NCI-H460 (cell line): ENCODE measurements around the gene TYK2. TPM values are rescaled to one million over a fixed set of nuclear protein-coding genes. Genes with fewer than 3 reads are reported as not detected.
"Not testable (repeated sequence)": the region's sequence is repeated elsewhere in the genome, so short reads cannot be mapped to it uniquely, and the experiment has no call there.

Experiments used
- DNase-seq: peaks from one replicate; pipeline ENCODE4 v3.0.0-alpha.2; 2016; ENCODE audit warnings: low read depth; ENCODE audit errors: extremely low read depth
- total RNA-seq: library from RNA; depleted of rRNA; stranded (reverse); fragments of >200 nt; shearing (Covaris generic); gene quantifications from 2 replicates; pipeline ENCODE4 v1.2.3, GENCODE V29; 2014

TYK2 gene
- total RNA-seq, 1 experiment from 2014 or later: 43.4 TPM

GRCh38 chr19:10408511-10409283, 28.3 kb upstream of the TYK2 start:
- DNase-seq: no peak

- DNase-seq: no peak
Measured at GRCh38 chr19:10407096-10407495, 26.7 kb upstream of the TYK2 start.

- DNase-seq: no peak
Measured at GRCh38 chr19:10406191-10406590, 25.8 kb upstream of the TYK2 start.

GRCh38 chr19:10404888-10405820, 24.8 kb upstream of the TYK2 start:
- DNase-seq: no peak

- peak; percentile 90 for DNase-seq
Measured at GRCh38 chr19:10403137-10404021, 23.0 kb upstream of the TYK2 start, which contains the start of gene CDC37. CDC37 (minus strand) TSS chr19:10403542; CDS start chr19:10403479, 63 bp downstream.

GRCh38 chr19:10402441-10403038, 22.2 kb upstream of the TYK2 start:
- no peak for DNase-seq

GRCh38 chr19:10399878-10400277, 19.5 kb upstream of the TYK2 start:
- DNase-seq: no peak

- DNase-seq: not testable (repeated sequence)
Measured at GRCh38 chr19:10399340-10399739, 19.0 kb upstream of the TYK2 start.

- no peak for DNase-seq
Measured at GRCh38 chr19:10398819-10399218, 18.4 kb upstream of the TYK2 start.

GRCh38 chr19:10395917-10396316, 15.5 kb upstream of the TYK2 start:
- DNase-seq: no peak

- no peak for DNase-seq
Measured at GRCh38 chr19:10395436-10395835, 15.1 kb upstream of the TYK2 start.

GRCh38 chr19:10395003-10395402, 14.6 kb upstream of the TYK2 start:
- no peak for DNase-seq

- no peak for DNase-seq
Measured at GRCh38 chr19:10393137-10393536, 12.8 kb upstream of the TYK2 start.

- DNase-seq: no peak
Measured at GRCh38 chr19:10392120-10392519, 11.7 kb upstream of the TYK2 start.

- peak; percentile 57 for DNase-seq
Measured at GRCh38 chr19:10390652-10391286, 10.4 kb upstream of the TYK2 start.

- DNase-seq: no peak
Measured at GRCh38 chr19:10389863-10390262, 9.5 kb upstream of the TYK2 start.

GRCh38 chr19:10388957-10389356, 8.6 kb upstream of the TYK2 start:
- peak; percentile 67 for DNase-seq

- DNase-seq: no peak
Measured at GRCh38 chr19:10384580-10384979, 4.2 kb upstream of the TYK2 start.

- DNase-seq: not testable (repeated sequence)
Measured at GRCh38 chr19:10383223-10383499, 2.8 kb upstream of the TYK2 start.

GRCh38 chr19:10379880-10380312, 476 bp downstream of the TYK2 start:
- DNase-seq: no peak
